WTC11 (cell line): ENCODE measurements around the gene FCN3.

Experiments used
- CBFB ChIP-seq: sonication (generic); formaldehyde crosslinking; IDR thresholded peaks from 2 replicates; pipeline ENCODE4 v1.8.1; 2022; ENCODE audit warnings: mild to moderate bottlenecking, low read depth, missing genetic modification reagents
- IRF2 ChIP-seq: sonication (generic); formaldehyde crosslinking; IDR thresholded peaks from 2 replicates; pipeline ENCODE4 v1.8.0; 2022; ENCODE audit warnings: low read depth, missing genetic modification reagents, borderline replicate concordance
- NR3C1 ChIP-seq: sonication (generic); formaldehyde crosslinking; conservative IDR thresholded peaks from 2 replicates; pipeline ENCODE4 v1.8.1; 2023; ENCODE audit warnings: low read depth, mild to moderate bottlenecking, missing genetic modification reagents
- TP53 ChIP-seq: sonication (generic); formaldehyde crosslinking; IDR thresholded peaks from 2 replicates; pipeline ENCODE4 v1.8.1; 2023; ENCODE audit warnings: mild to moderate bottlenecking, missing genetic modification reagents
- TF ChIP-seq, protein P1 (sequence below): sonication (generic); formaldehyde crosslinking; IDR thresholded peaks from 2 replicates; pipeline ENCODE4 v1.8.1; 2023; ENCODE audit warnings: mild to moderate bottlenecking, missing genetic modification reagents, borderline replicate concordance
- TF ChIP-seq, protein P2 (sequence below): fragments of 200-600 bp; IDR thresholded peaks from 2 replicates; pipeline ENCODE4 v1.8.0; 2022; ENCODE audit warnings: antibody characterized with exemption
- TF ChIP-seq, protein P3 (sequence below): sonication (generic); formaldehyde crosslinking; conservative IDR thresholded peaks from 2 replicates; pipeline ENCODE4 v1.8.1; 2023; ENCODE audit warnings: mild to moderate bottlenecking, low read depth, missing genetic modification reagents, moderate library complexity
- TF ChIP-seq, protein P4 (sequence below): sonication (generic); formaldehyde crosslinking; IDR thresholded peaks from 2 replicates; pipeline ENCODE4 v1.8.1; 2023; ENCODE audit warnings: mild to moderate bottlenecking, missing genetic modification reagents
- TF ChIP-seq, protein P5 (sequence below): sonication (generic); formaldehyde crosslinking; IDR thresholded peaks from 2 replicates; pipeline ENCODE4 v1.8.1; 2022; ENCODE audit warnings: missing genetic modification reagents, borderline replicate concordance
- TF ChIP-seq, protein P6 (sequence below): sonication (generic); formaldehyde crosslinking; IDR thresholded peaks from 2 replicates; pipeline ENCODE4 v1.8.1; 2023; ENCODE audit warnings: mild to moderate bottlenecking, missing genetic modification reagents, moderate library complexity

DNA sequence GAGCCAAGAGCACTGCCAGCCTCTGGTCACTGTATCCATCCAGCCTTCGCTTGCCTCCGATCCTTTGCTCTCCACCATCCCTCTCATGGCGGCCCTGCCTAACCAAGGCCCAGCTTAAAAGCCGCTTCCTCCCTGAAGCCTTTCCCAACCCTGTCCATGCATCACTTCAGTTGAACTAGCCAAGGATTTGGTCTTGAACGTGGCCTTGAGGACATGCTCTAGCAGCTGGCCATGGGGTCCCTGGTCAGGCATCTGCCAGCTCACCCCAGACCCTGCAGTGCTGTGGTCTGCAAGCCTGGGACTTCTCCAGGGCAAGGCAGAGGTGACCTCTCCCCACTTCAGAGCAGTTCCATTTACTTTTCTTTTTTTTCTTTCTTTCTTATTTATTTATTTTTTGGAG lies 37.9 kb downstream of the FCN3 start:
- TF ChIP-seq, protein P1, sequence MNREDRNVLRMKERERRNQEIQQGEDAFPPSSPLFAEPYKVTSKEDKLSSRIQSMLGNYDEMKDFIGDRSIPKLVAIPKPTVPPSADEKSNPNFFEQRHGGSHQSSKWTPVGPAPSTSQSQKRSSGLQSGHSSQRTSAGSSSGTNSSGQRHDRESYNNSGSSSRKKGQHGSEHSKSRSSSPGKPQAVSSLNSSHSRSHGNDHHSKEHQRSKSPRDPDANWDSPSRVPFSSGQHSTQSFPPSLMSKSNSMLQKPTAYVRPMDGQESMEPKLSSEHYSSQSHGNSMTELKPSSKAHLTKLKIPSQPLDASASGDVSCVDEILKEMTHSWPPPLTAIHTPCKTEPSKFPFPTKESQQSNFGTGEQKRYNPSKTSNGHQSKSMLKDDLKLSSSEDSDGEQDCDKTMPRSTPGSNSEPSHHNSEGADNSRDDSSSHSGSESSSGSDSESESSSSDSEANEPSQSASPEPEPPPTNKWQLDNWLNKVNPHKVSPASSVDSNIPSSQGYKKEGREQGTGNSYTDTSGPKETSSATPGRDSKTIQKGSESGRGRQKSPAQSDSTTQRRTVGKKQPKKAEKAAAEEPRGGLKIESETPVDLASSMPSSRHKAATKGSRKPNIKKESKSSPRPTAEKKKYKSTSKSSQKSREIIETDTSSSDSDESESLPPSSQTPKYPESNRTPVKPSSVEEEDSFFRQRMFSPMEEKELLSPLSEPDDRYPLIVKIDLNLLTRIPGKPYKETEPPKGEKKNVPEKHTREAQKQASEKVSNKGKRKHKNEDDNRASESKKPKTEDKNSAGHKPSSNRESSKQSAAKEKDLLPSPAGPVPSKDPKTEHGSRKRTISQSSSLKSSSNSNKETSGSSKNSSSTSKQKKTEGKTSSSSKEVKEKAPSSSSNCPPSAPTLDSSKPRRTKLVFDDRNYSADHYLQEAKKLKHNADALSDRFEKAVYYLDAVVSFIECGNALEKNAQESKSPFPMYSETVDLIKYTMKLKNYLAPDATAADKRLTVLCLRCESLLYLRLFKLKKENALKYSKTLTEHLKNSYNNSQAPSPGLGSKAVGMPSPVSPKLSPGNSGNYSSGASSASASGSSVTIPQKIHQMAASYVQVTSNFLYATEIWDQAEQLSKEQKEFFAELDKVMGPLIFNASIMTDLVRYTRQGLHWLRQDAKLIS (CRISPR knock-in tag): no peak
- TF ChIP-seq, protein P2, sequence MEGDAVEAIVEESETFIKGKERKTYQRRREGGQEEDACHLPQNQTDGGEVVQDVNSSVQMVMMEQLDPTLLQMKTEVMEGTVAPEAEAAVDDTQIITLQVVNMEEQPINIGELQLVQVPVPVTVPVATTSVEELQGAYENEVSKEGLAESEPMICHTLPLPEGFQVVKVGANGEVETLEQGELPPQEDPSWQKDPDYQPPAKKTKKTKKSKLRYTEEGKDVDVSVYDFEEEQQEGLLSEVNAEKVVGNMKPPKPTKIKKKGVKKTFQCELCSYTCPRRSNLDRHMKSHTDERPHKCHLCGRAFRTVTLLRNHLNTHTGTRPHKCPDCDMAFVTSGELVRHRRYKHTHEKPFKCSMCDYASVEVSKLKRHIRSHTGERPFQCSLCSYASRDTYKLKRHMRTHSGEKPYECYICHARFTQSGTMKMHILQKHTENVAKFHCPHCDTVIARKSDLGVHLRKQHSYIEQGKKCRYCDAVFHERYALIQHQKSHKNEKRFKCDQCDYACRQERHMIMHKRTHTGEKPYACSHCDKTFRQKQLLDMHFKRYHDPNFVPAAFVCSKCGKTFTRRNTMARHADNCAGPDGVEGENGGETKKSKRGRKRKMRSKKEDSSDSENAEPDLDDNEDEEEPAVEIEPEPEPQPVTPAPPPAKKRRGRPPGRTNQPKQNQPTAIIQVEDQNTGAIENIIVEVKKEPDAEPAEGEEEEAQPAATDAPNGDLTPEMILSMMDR: no peak
- TF ChIP-seq, protein P3, sequence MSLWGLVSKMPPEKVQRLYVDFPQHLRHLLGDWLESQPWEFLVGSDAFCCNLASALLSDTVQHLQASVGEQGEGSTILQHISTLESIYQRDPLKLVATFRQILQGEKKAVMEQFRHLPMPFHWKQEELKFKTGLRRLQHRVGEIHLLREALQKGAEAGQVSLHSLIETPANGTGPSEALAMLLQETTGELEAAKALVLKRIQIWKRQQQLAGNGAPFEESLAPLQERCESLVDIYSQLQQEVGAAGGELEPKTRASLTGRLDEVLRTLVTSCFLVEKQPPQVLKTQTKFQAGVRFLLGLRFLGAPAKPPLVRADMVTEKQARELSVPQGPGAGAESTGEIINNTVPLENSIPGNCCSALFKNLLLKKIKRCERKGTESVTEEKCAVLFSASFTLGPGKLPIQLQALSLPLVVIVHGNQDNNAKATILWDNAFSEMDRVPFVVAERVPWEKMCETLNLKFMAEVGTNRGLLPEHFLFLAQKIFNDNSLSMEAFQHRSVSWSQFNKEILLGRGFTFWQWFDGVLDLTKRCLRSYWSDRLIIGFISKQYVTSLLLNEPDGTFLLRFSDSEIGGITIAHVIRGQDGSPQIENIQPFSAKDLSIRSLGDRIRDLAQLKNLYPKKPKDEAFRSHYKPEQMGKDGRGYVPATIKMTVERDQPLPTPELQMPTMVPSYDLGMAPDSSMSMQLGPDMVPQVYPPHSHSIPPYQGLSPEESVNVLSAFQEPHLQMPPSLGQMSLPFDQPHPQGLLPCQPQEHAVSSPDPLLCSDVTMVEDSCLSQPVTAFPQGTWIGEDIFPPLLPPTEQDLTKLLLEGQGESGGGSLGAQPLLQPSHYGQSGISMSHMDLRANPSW: no peak
- TF ChIP-seq, protein P4, sequence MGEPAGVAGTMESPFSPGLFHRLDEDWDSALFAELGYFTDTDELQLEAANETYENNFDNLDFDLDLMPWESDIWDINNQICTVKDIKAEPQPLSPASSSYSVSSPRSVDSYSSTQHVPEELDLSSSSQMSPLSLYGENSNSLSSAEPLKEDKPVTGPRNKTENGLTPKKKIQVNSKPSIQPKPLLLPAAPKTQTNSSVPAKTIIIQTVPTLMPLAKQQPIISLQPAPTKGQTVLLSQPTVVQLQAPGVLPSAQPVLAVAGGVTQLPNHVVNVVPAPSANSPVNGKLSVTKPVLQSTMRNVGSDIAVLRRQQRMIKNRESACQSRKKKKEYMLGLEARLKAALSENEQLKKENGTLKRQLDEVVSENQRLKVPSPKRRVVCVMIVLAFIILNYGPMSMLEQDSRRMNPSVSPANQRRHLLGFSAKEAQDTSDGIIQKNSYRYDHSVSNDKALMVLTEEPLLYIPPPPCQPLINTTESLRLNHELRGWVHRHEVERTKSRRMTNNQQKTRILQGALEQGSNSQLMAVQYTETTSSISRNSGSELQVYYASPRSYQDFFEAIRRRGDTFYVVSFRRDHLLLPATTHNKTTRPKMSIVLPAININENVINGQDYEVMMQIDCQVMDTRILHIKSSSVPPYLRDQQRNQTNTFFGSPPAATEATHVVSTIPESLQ (CRISPR knock-in tag): no peak
- TF ChIP-seq NR3C1 (CRISPR knock-in tag) (no peak), TP53 (no peak), IRF2 (no peak), CBFB (CRISPR knock-in tag) (no peak)
- TF ChIP-seq, protein P5, sequence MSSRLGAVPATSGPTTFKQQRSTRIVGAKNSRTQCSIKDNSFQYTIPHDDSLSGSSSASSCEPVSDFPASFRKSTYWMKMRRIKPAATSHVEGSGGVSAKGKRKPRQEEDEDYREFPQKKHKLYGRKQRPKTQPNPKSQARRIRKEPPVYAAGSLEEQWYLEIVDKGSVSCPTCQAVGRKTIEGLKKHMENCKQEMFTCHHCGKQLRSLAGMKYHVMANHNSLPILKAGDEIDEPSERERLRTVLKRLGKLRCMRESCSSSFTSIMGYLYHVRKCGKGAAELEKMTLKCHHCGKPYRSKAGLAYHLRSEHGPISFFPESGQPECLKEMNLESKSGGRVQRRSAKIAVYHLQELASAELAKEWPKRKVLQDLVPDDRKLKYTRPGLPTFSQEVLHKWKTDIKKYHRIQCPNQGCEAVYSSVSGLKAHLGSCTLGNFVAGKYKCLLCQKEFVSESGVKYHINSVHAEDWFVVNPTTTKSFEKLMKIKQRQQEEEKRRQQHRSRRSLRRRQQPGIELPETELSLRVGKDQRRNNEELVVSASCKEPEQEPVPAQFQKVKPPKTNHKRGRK (CRISPR knock-in tag): no peak
- TF ChIP-seq, protein P6, sequence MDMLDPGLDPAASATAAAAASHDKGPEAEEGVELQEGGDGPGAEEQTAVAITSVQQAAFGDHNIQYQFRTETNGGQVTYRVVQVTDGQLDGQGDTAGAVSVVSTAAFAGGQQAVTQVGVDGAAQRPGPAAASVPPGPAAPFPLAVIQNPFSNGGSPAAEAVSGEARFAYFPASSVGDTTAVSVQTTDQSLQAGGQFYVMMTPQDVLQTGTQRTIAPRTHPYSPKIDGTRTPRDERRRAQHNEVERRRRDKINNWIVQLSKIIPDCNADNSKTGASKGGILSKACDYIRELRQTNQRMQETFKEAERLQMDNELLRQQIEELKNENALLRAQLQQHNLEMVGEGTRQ (CRISPR knock-in tag): no peak
